Endothelial cell of umbilical vein (primary cell): ENCODE data around the gene ZMYND11.

Experiments used
- CTCF ChIP-seq, 2 donors: IDR thresholded peaks; 1 replicate in 1 of 2; 2 replicates in 1 of 2; pipeline ENCODE4 v1.5.1; 2011; ENCODE audit warnings: low read length in 2 of 2, mild to moderate bottlenecking in 2 of 2, moderate library complexity in 2 of 2, control low read depth in 1 of 2, inconsistent platforms in 1 of 2, low read depth in 1 of 2; ENCODE audit not compliant: insufficient read depth in 1 of 2; ENCODE audit errors: extremely low read depth in 1 of 2
- EZH2 ChIP-seq: IDR thresholded peaks from 2 replicates; pipeline ENCODE4 v1.6.1; 2012; ENCODE audit warnings: borderline replicate concordance, low read depth, mild to moderate bottlenecking, moderate library complexity, low read length, inconsistent platforms; ENCODE audit not compliant: severe bottlenecking
- POLR2AphosphoS5 ChIP-seq: IDR thresholded peaks from 2 replicates; pipeline ENCODE4 v1.6.1; 2012; ENCODE audit warnings: low read depth, mild to moderate bottlenecking, control low read depth, low read length, moderate library complexity; ENCODE audit not compliant: insufficient read depth

GRCh38 chr10:208616-209015 lies 73.4 kb downstream of the ZMYND11 start:
- TF ChIP-seq POLR2AphosphoS5 (no peak), CTCF (IDR thresholded peaks at IDR 0.05; ENCODE audit: extremely low read depth in 1 of 2, insufficient read depth in 1 of 2, low read depth in 1 of 2, low read length in 2 of 2) (no peak), EZH2 (no peak)
